Sigmoid colon (tissue), 4 donors: ENCODE results near the gene NCF4.

Experiments
- CTCF ChIP-seq, 4 experiments: fragments of 450-650 bp in 3 of 4; fragments of 200-600 bp in 1 of 4; IDR thresholded peaks; one replicate each; pipeline ENCODE4 v1.5.1; 2016 to 2019; ENCODE audit warnings: antibody characterized with exemption in 4 of 4, mild to moderate bottlenecking in 3 of 4, moderate library complexity in 2 of 4
- POLR2A ChIP-seq, 2 donors: fragments of 450-650 bp; IDR thresholded peaks; one replicate each; pipeline ENCODE4 v1.6.1; 2016; ENCODE audit warnings: antibody characterized with exemption in 2 of 2, mild to moderate bottlenecking in 2 of 2, moderate library complexity in 2 of 2
- POLR2AphosphoS5 ChIP-seq, 4 donors: sonication (generic); formaldehyde crosslinking; IDR thresholded peaks; one replicate each; pipeline ENCODE4 v1.6.1; 2017; ENCODE audit warnings: antibody characterized with exemption in 4 of 4

DNA sequence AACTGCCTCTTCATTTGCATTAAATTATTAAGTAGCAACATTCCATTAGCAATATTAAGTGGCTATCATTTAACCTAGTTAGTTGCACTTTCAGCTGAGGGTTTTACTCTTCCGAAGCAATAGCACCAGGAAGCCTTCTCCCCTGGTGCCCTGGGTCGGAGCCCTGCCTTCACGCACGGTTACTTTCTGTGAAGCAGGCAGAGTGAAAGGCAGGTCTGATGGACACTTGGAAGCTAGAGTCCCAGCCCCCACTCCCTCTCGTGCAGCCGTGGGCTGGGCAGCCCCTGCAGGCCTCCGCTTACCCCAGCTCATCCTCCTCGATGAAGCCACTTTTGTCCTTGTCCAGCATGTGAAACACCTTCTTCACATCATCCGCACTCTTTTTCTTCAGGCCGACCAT lies 46.0 kb upstream of the NCF4 start:
- TF ChIP-seq CTCF (IDR thresholded peaks at IDR 0.05) (no peak), POLR2AphosphoS5 (IDR thresholded peaks at IDR 0.05) (no peak), POLR2A (IDR thresholded peaks at IDR 0.05) (no peak)
